H1 (cell line): ENCODE results near the gene FCRLB. TPM values are rescaled to one million over a fixed set of nuclear protein-coding genes. Genes with fewer than 3 reads are reported as not detected.

Experiments
- CTCF ChIA-PET: fragments of 300-600 bp; sonication (Branson Sonifier 250); formaldehyde crosslinking; loops from one replicate; lab custom pipeline; 2021; ENCODE audit not compliant: partially characterized antibody; lab: Charles Lee
- POLR2A ChIA-PET: fragments of 300-600 bp; sonication (Branson Sonifier 250); formaldehyde crosslinking; loops from one replicate; lab custom pipeline; 2021; ENCODE audit warnings: inconsistent platforms; ENCODE audit not compliant: partially characterized antibody; lab: Charles Lee
- DNase-seq, 2 experiments: peaks; one replicate each; pipeline versions ENCODE4 v3.0.0 to v3.0.0-alpha.2; 2010 to 2022; ENCODE audit warnings: low spot score in 2 of 2, low read depth in 1 of 2, mixed read lengths in 1 of 2
- FAIRE-seq: peaks from 2 replicates; lab custom pipeline; 2011; peaks lifted over from hg19 to GRCh38; lab: Jason Lieb, UNC
- H2AFZ ChIP-seq: 2 replicates; pipeline ENCODE4 v1.8.1; 2012; ENCODE audit warnings: low read length, inconsistent platforms
- H2AK5ac ChIP-seq: 2 replicates; pipeline ENCODE4 v1.6.1; 2013; ENCODE audit warnings: low read depth, low read length
- H2BK120ac ChIP-seq: replicated peaks from 2 replicates; pipeline ENCODE3; 2013; ENCODE audit warnings: low read depth, low read length, inconsistent platforms
- H2BK12ac ChIP-seq: 2 replicates; pipeline ENCODE4 v1.6.1; 2013; ENCODE audit warnings: low read depth, low read length
- H2BK15ac ChIP-seq: 2 replicates; pipeline ENCODE4 v1.6.1; 2013; ENCODE audit warnings: low read length
- H2BK20ac ChIP-seq: 2 replicates; pipeline ENCODE4 v1.6.1; 2013; ENCODE audit warnings: low read length
- H2BK5ac ChIP-seq: 2 replicates; pipeline ENCODE4 v1.6.1; 2013; ENCODE audit warnings: low read depth, low read length
- H3K14ac ChIP-seq: 2 replicates; pipeline ENCODE4 v1.6.1; 2013; ENCODE audit warnings: inconsistent platforms; ENCODE audit not compliant: insufficient read length
- H3K18ac ChIP-seq: 2 replicates; pipeline ENCODE4 v1.6.1; 2013; ENCODE audit warnings: low read length; ENCODE audit errors: extremely low read depth
- H3K23ac ChIP-seq: 2 replicates; pipeline ENCODE4 v1.6.1; 2013; ENCODE audit warnings: inconsistent platforms; ENCODE audit not compliant: insufficient read length
- H3K23me2 ChIP-seq: 2 replicates; pipeline ENCODE4 v1.6.1; 2013; ENCODE audit warnings: low read depth, low read length
- H3K27ac ChIP-seq: 2 replicates; pipeline ENCODE4 v1.6.1; 2011; ENCODE audit warnings: low read depth, low read length, inconsistent platforms
- H3K27me3 ChIP-seq, 4 experiments: replicated peaks in 1 of 4; 1 replicate in 1 of 4; 2 replicates in 3 of 4; pipeline versions ENCODE4 v1.6.1 to v1.8.1; 2011 to 2013; ENCODE audit warnings: low read length in 3 of 4, mild to moderate bottlenecking in 3 of 4, inconsistent platforms in 2 of 4, mixed read lengths in 2 of 4, moderate library complexity in 1 of 4; ENCODE audit not compliant: control insufficient read depth in 3 of 4, insufficient read depth in 3 of 4; ENCODE audit errors: extremely low read depth in 1 of 4
- H3K36me3 ChIP-seq, 4 experiments: 2 replicates each; pipeline versions ENCODE4 v1.6.1 to v1.8.1; 2011 to 2013; ENCODE audit warnings: mild to moderate bottlenecking in 4 of 4, low read length in 3 of 4, moderate library complexity in 2 of 4, control low read depth in 1 of 4, inconsistent platforms in 1 of 4; ENCODE audit not compliant: insufficient read depth in 4 of 4, control insufficient read depth in 2 of 4
- H3K4ac ChIP-seq: replicated peaks from 2 replicates; pipeline ENCODE3; 2013; ENCODE audit warnings: low read length, low read depth, mixed read lengths, inconsistent platforms; ENCODE audit not compliant: insufficient read length
- H3K4me1 ChIP-seq, 4 experiments: replicated peaks in 1 of 4; 1 replicate in 1 of 4; 2 replicates in 3 of 4; pipeline versions ENCODE4 v1.6.1 to v1.8.1; 2011 to 2013; ENCODE audit warnings: low read length in 3 of 4, inconsistent platforms in 2 of 4, mixed read lengths in 1 of 4; ENCODE audit not compliant: insufficient read depth in 4 of 4, control insufficient read depth in 3 of 4
- H3K4me2 ChIP-seq, 2 experiments: 2 replicates each; pipeline versions ENCODE4 v1.6.1 to v1.8.1; 2011 to 2013; ENCODE audit warnings: low read depth in 2 of 2, low read length in 2 of 2, control low read depth in 1 of 2, inconsistent platforms in 1 of 2, mild to moderate bottlenecking in 1 of 2; ENCODE audit not compliant: insufficient read depth in 1 of 2
- H3K4me3 ChIP-seq, 4 experiments: fragments of 200-600, 300-600 bp in 1 of 4; sonication (generic), shearing (Covaris generic), sonication (Bioruptor Twin) in 1 of 4; 2 replicates each; pipeline versions ENCODE4 v1.5.1 to v1.8.1; 2011 to 2016; ENCODE audit warnings: low read length in 4 of 4, low read depth in 3 of 4, control low read depth in 2 of 4, inconsistent platforms in 2 of 4, mild to moderate bottlenecking in 2 of 4, mixed read lengths in 1 of 4, moderate library complexity in 1 of 4; ENCODE audit not compliant: insufficient read depth in 2 of 4; ENCODE audit errors: extremely low read depth in 1 of 4
- H3K56ac ChIP-seq: replicated peaks from 2 replicates; pipeline ENCODE3; 2013; ENCODE audit warnings: low read depth, mild to moderate bottlenecking, mixed read lengths, low read length, inconsistent platforms; ENCODE audit not compliant: insufficient read length
- H3K79me1 ChIP-seq: 2 replicates; pipeline ENCODE4 v1.6.1; 2013; ENCODE audit warnings: low read depth, low read length, control low read depth
- H3K79me2 ChIP-seq, 2 experiments: 2 replicates each; pipeline versions ENCODE4 v1.6.1 to v1.8.1; 2012 to 2013; ENCODE audit warnings: low read length in 2 of 2, mild to moderate bottlenecking in 2 of 2, inconsistent platforms in 1 of 2; ENCODE audit not compliant: insufficient read depth in 2 of 2, control insufficient read depth in 1 of 2
- H3K9ac ChIP-seq, 4 experiments: replicated peaks in 1 of 4; 1 replicate in 1 of 4; 2 replicates in 3 of 4; pipeline versions ENCODE4 v1.6.1 to v1.8.1; 2011 to 2013; ENCODE audit warnings: low read depth in 3 of 4, low read length in 3 of 4, control low read depth in 2 of 4, mild to moderate bottlenecking in 2 of 4, moderate library complexity in 2 of 4, inconsistent platforms in 1 of 4; ENCODE audit errors: extremely low read depth in 1 of 4
- H3K9me3 ChIP-seq, 2 experiments: 2 replicates each; pipeline versions ENCODE4 v1.6.1 to v1.8.1; 2012 to 2013; ENCODE audit warnings: mild to moderate bottlenecking in 2 of 2, moderate library complexity in 2 of 2, control low read depth in 1 of 2, inconsistent platforms in 1 of 2, low read depth in 1 of 2, low read length in 1 of 2, mixed read lengths in 1 of 2; ENCODE audit not compliant: insufficient read depth in 2 of 2
- H4K20me1 ChIP-seq, 2 experiments: replicated peaks in 1 of 2; 2 replicates each; pipeline versions ENCODE3 to v1.8.1; 2011 to 2013; ENCODE audit warnings: inconsistent platforms in 2 of 2, low read length in 2 of 2, mild to moderate bottlenecking in 1 of 2; ENCODE audit not compliant: insufficient read depth in 2 of 2, control insufficient read depth in 1 of 2
- H4K5ac ChIP-seq: 2 replicates; pipeline ENCODE4 v1.6.1; 2013; ENCODE audit warnings: low read length, low read depth, mixed read lengths, inconsistent platforms; ENCODE audit not compliant: insufficient read length
- H4K8ac ChIP-seq: 2 replicates; pipeline ENCODE4 v1.8.0; 2013; ENCODE audit warnings: mild to moderate bottlenecking, moderate library complexity, low read length, inconsistent platforms; ENCODE audit not compliant: insufficient read depth; ENCODE audit errors: extremely low read depth
- H4K91ac ChIP-seq: replicated peaks from 2 replicates; pipeline ENCODE3; 2013; ENCODE audit warnings: low read length, mixed read lengths, inconsistent platforms; ENCODE audit not compliant: insufficient read length
- EGR1 ChIP-seq: IDR thresholded peaks from 2 replicates; pipeline ENCODE4 v1.6.1; 2011; ENCODE audit warnings: low read depth, low read length, borderline replicate concordance
- NANOG ChIP-seq: IDR thresholded peaks from 2 replicates; pipeline ENCODE4 v1.6.1; 2011; ENCODE audit warnings: low read length, low read depth, mild to moderate bottlenecking, inconsistent platforms; ENCODE audit not compliant: insufficient read depth, poor library complexity, severe bottlenecking
- PHF8 ChIP-seq: fragments of 200-600 bp; sonication (generic); conservative IDR thresholded peaks from 2 replicates; pipeline ENCODE4 v1.7.1; 2012; ENCODE audit warnings: low read depth, mild to moderate bottlenecking, inconsistent platforms, low read length, moderate library complexity
- SRF ChIP-seq: IDR thresholded peaks from 2 replicates; pipeline ENCODE4 v1.6.1; 2011; ENCODE audit warnings: mild to moderate bottlenecking, low read depth, low read length, moderate library complexity
- WGBS, 2 experiments: shearing (Covaris generic) in 1 of 2; methylation state at CpG; one replicate each; pipeline versions ENCODE4 v1.1.6 to v1.1.7; 2013 to 2015; ENCODE audit warnings: low lambda C conversion rate in 2 of 2, mixed read lengths in 2 of 2, inconsistent platforms in 1 of 2, low coverage in 1 of 2, missing lambda C conversion rate in 1 of 2; ENCODE audit not compliant: insufficient replicate concordance in 2 of 2, insufficient coverage in 1 of 2, insufficient read length in 1 of 2; ENCODE audit errors: extremely low coverage in 1 of 2, missing lambda C conversion rate in 1 of 2; 5-methylcytosine and 5-hydroxymethylcytosine counted together
- polyA plus RNA-seq, 7 experiments: library from polyadenylated mRNA; depleted of rRNA in 3 of 7; stranded (reverse) in 5 of 7; unstranded in 2 of 7; fragments of >200 nt in 5 of 7; fragments of 200-250 nt in 2 of 7; gene quantifications; 1 replicate in 5 of 7; 2 replicates in 1 of 7; 4 replicates in 1 of 7; pipeline versions ENCODE4 v1.2.1 to v1.2.3, GENCODE V29; 2011 to 2013; ENCODE audit warnings: missing spikeins in 2 of 7, mixed read lengths in 2 of 7
- total RNA-seq: library from RNA; stranded (reverse); fragmentation: NEBNext Ultra II Directional; extraction: Animal tissue kit (Norgen Biotek cat#: 25700); gene quantifications from 2 replicates; pipeline ENCODE4 v1.2.1, GENCODE V29; 2021
- TF ChIP-seq, protein P1 (sequence below): IDR thresholded peaks from 2 replicates; pipeline ENCODE4 v1.6.1; 2012; ENCODE audit warnings: inconsistent platforms

Gene FCRLB
- total and polyA plus RNA-seq, 2 of the 8 experiments (the other 6 are each of a cell fraction or from before 2014, with no cell fraction given) = 0.14 to 0.24 TPM

DNA sequence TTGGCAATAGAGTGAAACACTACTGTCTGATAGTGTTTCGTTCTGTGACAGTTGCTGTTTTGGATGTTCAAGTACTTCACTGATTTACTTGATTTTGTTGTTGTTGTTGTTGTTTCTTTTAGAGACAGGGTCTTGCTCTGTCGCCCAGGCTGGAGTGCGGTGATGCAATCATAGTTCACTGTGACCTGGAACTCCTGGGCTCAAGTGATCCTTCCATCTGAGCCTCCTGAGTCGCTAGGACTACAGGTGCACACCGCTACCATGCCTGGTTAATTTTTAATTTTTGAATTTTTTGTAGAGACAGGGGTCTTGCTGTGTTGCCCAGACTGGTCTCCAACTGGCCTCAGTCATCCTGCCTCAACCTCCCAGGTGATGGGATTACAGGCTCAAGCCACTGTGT is 47.1 kb downstream of the FCRLB start:
- H2BK12ac ChIP-seq = no peak overlapping the region
- H3K4me2 ChIP-seq = no peak overlapping the region
- no peak overlapping the region for H3K27ac ChIP-seq
- H4K91ac ChIP-seq = no peak overlapping the region
- H3K27me3 ChIP-seq = no peaks in the 10 kb centered on the region
- H3K18ac ChIP-seq = no peak overlapping the region
- no peaks in the 10 kb centered on the region for H3K4me1 ChIP-seq
- H3K4me3 ChIP-seq = no peak overlapping the region
- H2BK20ac ChIP-seq = no peak overlapping the region
- H2AFZ ChIP-seq = no peak overlapping the region
- TF ChIP-seq, protein P1, sequence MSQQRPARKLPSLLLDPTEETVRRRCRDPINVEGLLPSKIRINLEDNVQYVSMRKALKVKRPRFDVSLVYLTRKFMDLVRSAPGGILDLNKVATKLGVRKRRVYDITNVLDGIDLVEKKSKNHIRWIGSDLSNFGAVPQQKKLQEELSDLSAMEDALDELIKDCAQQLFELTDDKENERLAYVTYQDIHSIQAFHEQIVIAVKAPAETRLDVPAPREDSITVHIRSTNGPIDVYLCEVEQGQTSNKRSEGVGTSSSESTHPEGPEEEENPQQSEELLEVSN = no peak
- TF ChIP-seq SRF = no peak
- no peak for TF ChIP-seq PHF8
- no peak for TF ChIP-seq EGR1
- no peak for TF ChIP-seq NANOG
- H3K79me2 ChIP-seq = peaks cover 0 to 4% of the 10 kb centered on the region in 2 experiments; a peak in 1 of 4 replicates
- DNase-seq (no peak), FAIRE-seq (no peak)
- CTCF ChIA-PET = interaction anchor here (1.8 kb wide), 1 partner anchor 269 kb away, joined by 8 read pairs; no protein-coding TSS in a partner anchor
- no peak overlapping the region for H2BK5ac ChIP-seq
- POLR2A ChIA-PET = no interaction called here
- no peak overlapping the region for H2AK5ac ChIP-seq
- no peaks in the 10 kb centered on the region; the same call in 1 of the 2 replicates for H3K23me2 ChIP-seq
- H4K20me1 ChIP-seq = no peaks in the 10 kb centered on the region
- H3K9ac ChIP-seq = no peak overlapping the region
- H3K36me3 ChIP-seq = no peaks in the 10 kb centered on the region
- H4K5ac ChIP-seq = no peak overlapping the region
- no peak overlapping the region for H3K14ac ChIP-seq
- 97% methylated on average over 5 of the region's 5 CpGs; no CpG with 5 or more reads in 1 of the 2 experiments for WGBS, 2 experiments
- H4K8ac ChIP-seq = no peak overlapping the region
- no peak overlapping the region for H3K23ac ChIP-seq
- no peak overlapping the region for H2BK15ac ChIP-seq
- H2BK120ac ChIP-seq = no peak overlapping the region
- no peak overlapping the region for H3K56ac ChIP-seq
- H3K4ac ChIP-seq = no peak overlapping the region
- H3K79me1 ChIP-seq = no peaks in the 10 kb centered on the region; the same call in 1 of the 2 replicates
- no peaks in the 10 kb centered on the region for H3K9me3 ChIP-seq
